A549 (cell line): Measurements from ENCODE around the gene ADAMTS19.

Source experiments
- CEBPB ChIP-seq, 2 experiments: fragments of >200 bp in 1 of 2; sonication (Bioruptor Twin) in 1 of 2; formaldehyde crosslinking in 1 of 2; IDR thresholded peaks; 2 replicates each; pipeline ENCODE4 v1.6.1; 2012 to 2016
- CTCF ChIP-seq: fragments of >200 bp; sonication (Bioruptor Twin); formaldehyde crosslinking; IDR thresholded peaks from 3 replicates; pipeline ENCODE4 v1.5.1; 2016
- E2F6 ChIP-seq: IDR thresholded peaks from 2 replicates; pipeline ENCODE4 v1.6.1; 2012; ENCODE audit warnings: low read depth, borderline replicate concordance
- ELK1 ChIP-seq: fragments of 150-350 bp; IDR thresholded peaks from 2 replicates; pipeline ENCODE4 v1.6.1; 2014; ENCODE audit warnings: low read depth, mild to moderate bottlenecking, low read length
- ESRRA ChIP-seq: fragments of 150-350 bp; IDR thresholded peaks from 2 replicates; pipeline ENCODE4 v1.6.1; 2014; ENCODE audit warnings: mild to moderate bottlenecking, low read length, borderline replicate concordance
- HDAC2 ChIP-seq: fragments of 200-600 bp; sonication (generic); IDR thresholded peaks from 2 replicates; pipeline ENCODE4 v1.6.1; 2016
- HES2 ChIP-seq: fragments of >200 bp; sonication (Bioruptor Twin); formaldehyde crosslinking; IDR thresholded peaks from 2 replicates; pipeline ENCODE4 v1.6.1; 2016
- NR3C1 ChIP-seq: fragments of >200 bp; sonication (Bioruptor Twin); formaldehyde crosslinking; IDR thresholded peaks from 3 replicates; pipeline ENCODE4 v1.6.1; 2017
- PBX3 ChIP-seq: IDR thresholded peaks from 2 replicates; pipeline ENCODE4 v1.6.1; 2012
- POLR2A ChIP-seq: IDR thresholded peaks from 2 replicates; pipeline ENCODE4 v1.6.1; 2012; ENCODE audit warnings: mild to moderate bottlenecking, low read length
- RAD21 ChIP-seq, 2 experiments: fragments of >200 bp in 1 of 2; sonication (Bioruptor Twin) in 1 of 2; formaldehyde crosslinking in 1 of 2; IDR thresholded peaks in 1 of 2; conservative IDR thresholded peaks in 1 of 2; 2 replicates in 1 of 2; 3 replicates in 1 of 2; pipeline ENCODE4 v1.6.1; 2012 to 2018; ENCODE audit warnings: inconsistent platforms in 1 of 2
- SMC3 ChIP-seq: fragments of >200 bp; sonication (Bioruptor Twin); formaldehyde crosslinking; IDR thresholded peaks from 3 replicates; pipeline ENCODE4 v1.6.1; 2018; ENCODE audit warnings: inconsistent platforms
- USF2 ChIP-seq: fragments of 450-650 bp; IDR thresholded peaks from 2 replicates; pipeline ENCODE4 v1.6.1; 2014; ENCODE audit warnings: antibody characterized with exemption
- ZSCAN20 ChIP-seq: fragments of 250-450 bp; sonication (Bioruptor Pico); IDR thresholded peaks from 2 replicates; pipeline ENCODE4 v1.8.0; 2022; ENCODE audit warnings: mild to moderate bottlenecking, moderate library complexity

GRCh38 chr5:129410488-129410887 lies 49.6 kb upstream of the ADAMTS19 start:
- TF ChIP-seq SMC3: no peak
- TF ChIP-seq NR3C1: no peak
- no peak for TF ChIP-seq CTCF
- no peak for TF ChIP-seq RAD21 (conservative IDR thresholded peaks at IDR 0.05 in 1 of 2, IDR thresholded peaks at IDR 0.05 in 1 of 2)
- TF ChIP-seq USF2: no peak
- TF ChIP-seq POLR2A: no peak
- TF ChIP-seq ZSCAN20: no peak
- TF ChIP-seq HDAC2: no peak
- no peak for TF ChIP-seq ELK1
- TF ChIP-seq CEBPB (IDR thresholded peaks at IDR 0.05): no peak
- TF ChIP-seq E2F6: no peak
- TF ChIP-seq HES2: no peak
- TF ChIP-seq PBX3: no peak
- TF ChIP-seq ESRRA: no peak
